GM23248 (cell line): Measurements from ENCODE around the gene FBXO38.

Experiments
- EZH2 ChIP-seq: fragments of 200-600 bp; sonication (generic); IDR thresholded peaks from 2 replicates; pipeline ENCODE4 v1.6.1; 2018; ENCODE audit warnings: antibody characterized with exemption, mild to moderate bottlenecking; ENCODE audit not compliant: insufficient read depth, poor library complexity, severe bottlenecking
- EZH2phosphoT487 ChIP-seq: fragments of 200-600 bp; sonication (generic); IDR thresholded peaks from 2 replicates; pipeline ENCODE4 v1.6.1; 2018; ENCODE audit warnings: antibody characterized with exemption, moderate library complexity, mild to moderate bottlenecking, low read depth; ENCODE audit not compliant: insufficient read depth

GRCh38 chr5:148414833-148415232 is 31.1 kb downstream of the FBXO38 start:
- TF ChIP-seq EZH2phosphoT487, result no peak
- no peak for TF ChIP-seq EZH2
